A673 (cell line): ENCODE results near the gene MTHFD1L.

ENCODE experiments used
- CTCF ChIP-seq: fragments of 300-800, 200-600 bp; sonication (generic); conservative IDR thresholded peaks from 2 replicates; pipeline ENCODE4 v1.5.1; 2017; ENCODE audit warnings: low read depth, mild to moderate bottlenecking, antibody characterized with exemption, low read length, moderate library complexity, mixed read lengths
- EZH2 ChIP-seq: fragments of 200-600 bp; sonication (generic); IDR thresholded peaks from 2 replicates; pipeline ENCODE4 v1.6.1; 2017; ENCODE audit warnings: borderline replicate concordance, low read depth, mild to moderate bottlenecking, mixed read lengths, antibody characterized with exemption, low read length; ENCODE audit not compliant: poor library complexity, severe bottlenecking

GRCh38 chr6:151001387-151002056, 136.0 kb downstream of the MTHFD1L start:
- TF ChIP-seq CTCF (no peak), EZH2 (no peak)
